Measurements from ENCODE around the gene MARVELD3. TPM values are rescaled to one million over a fixed set of nuclear protein-coding genes. Genes with fewer than 3 reads are reported as not detected.

Gene MARVELD3
- total RNA-seq, 1 donor from 2014 or later: not detected

- no peak overlapping the region for H3K27ac ChIP-seq
- DNase-seq (ENCODE audit: low spot score in 2 of 2): no peak
- intact Hi-C loops (cut with DNase I): no loop called here
- H3K9me3 ChIP-seq: no peaks in the 10 kb centered on the region
- peaks cover 10% of the 10 kb centered on the region for H3K27me3 ChIP-seq
- H3K4me1 ChIP-seq: peaks cover 7 to 9% of the 10 kb centered on the region in 2 donors
- H3K36me3 ChIP-seq: no peaks in the 10 kb centered on the region
- no peak overlapping the region for H3K4me3 ChIP-seq
- TF ChIP-seq CTCF (IDR thresholded peaks at IDR 0.05): no peak
Measured at GRCh38 chr16:71628810-71629209, 2.8 kb downstream of the MARVELD3 start.

- Histone ChIP-seq H3K36me3 (no peaks in the 10 kb centered on the region), H3K27ac (no peak overlapping the region), H3K4me3 (no peak overlapping the region), H3K9me3 (no peaks in the 10 kb centered on the region), H3K4me1 (peaks cover 7 to 9% of the 10 kb centered on the region in 2 donors), H3K27me3 (peaks cover 10% of the 10 kb centered on the region)
- no peak for TF ChIP-seq CTCF (IDR thresholded peaks at IDR 0.05)
- DNase-seq (ENCODE audit: low spot score in 2 of 2): no peak
- intact Hi-C loops (cut with DNase I): no loop called here
Measured at GRCh38 chr16:71629278-71630016, 3.5 kb downstream of the MARVELD3 start.

- no peaks in the 10 kb centered on the region for H3K36me3 ChIP-seq
- H3K4me3 ChIP-seq: no peak overlapping the region
- intact Hi-C loops (cut with DNase I): no loop called here
- no peak for TF ChIP-seq CTCF (IDR thresholded peaks at IDR 0.05)
- peaks cover 7 to 9% of the 10 kb centered on the region in 2 donors for H3K4me1 ChIP-seq
- no peak overlapping the region for H3K27ac ChIP-seq
- H3K9me3 ChIP-seq: no peaks in the 10 kb centered on the region
- DNase-seq (ENCODE audit: low spot score in 2 of 2): no peak
- H3K27me3 ChIP-seq: peaks cover 9% of the 10 kb centered on the region
Measured at GRCh38 chr16:71630808-71631207, 4.8 kb downstream of the MARVELD3 start.

- Histone ChIP-seq H3K27ac (no peak overlapping the region), H3K27me3 (no peaks in the 10 kb centered on the region), H3K9me3 (no peaks in the 10 kb centered on the region), H3K4me3 (no peak overlapping the region), H3K4me1 (peaks cover 0 to under 1% of the 10 kb centered on the region in 2 donors), H3K36me3 (no peaks in the 10 kb centered on the region)
- no peak for TF ChIP-seq CTCF (IDR thresholded peaks at IDR 0.05)
- intact Hi-C loops (cut with DNase I): no loop called here
- DNase-seq (ENCODE audit: low spot score in 2 of 2): no peak
Measured at GRCh38 chr16:71631776-71632175, 5.8 kb downstream of the MARVELD3 start.

GRCh38 chr16:71635632-71636031 lies 9.6 kb downstream of the MARVELD3 start:
- no peak for TF ChIP-seq CTCF (IDR thresholded peaks at IDR 0.05)
- no peak for DNase-seq (ENCODE audit: low spot score in 2 of 2)
- intact Hi-C loops (cut with DNase I): no loop called here
- no peak overlapping the region for H3K4me3 ChIP-seq
- H3K4me1 ChIP-seq: no peaks in the 10 kb centered on the region
- H3K27ac ChIP-seq: no peak overlapping the region
- H3K9me3 ChIP-seq: no peaks in the 10 kb centered on the region
- peaks cover 2% of the 10 kb centered on the region in 2 donors for H3K36me3 ChIP-seq
- no peaks in the 10 kb centered on the region for H3K27me3 ChIP-seq
